AG09319 (cell line): Measurements from ENCODE around the gene ASPN.

Source experiments
- DNase-seq: peaks from one replicate; pipeline ENCODE4 v3.0.0-alpha.2; 2010; ENCODE audit warnings: low read depth; ENCODE audit errors: extremely low read depth
- TF ChIP-seq, protein P1 (sequence below): IDR thresholded peaks from 2 replicates; pipeline ENCODE4 v1.5.1; 2011; ENCODE audit warnings: low read depth, mild to moderate bottlenecking, inconsistent platforms, low read length, moderate library complexity

The ASPN gene

DNA sequence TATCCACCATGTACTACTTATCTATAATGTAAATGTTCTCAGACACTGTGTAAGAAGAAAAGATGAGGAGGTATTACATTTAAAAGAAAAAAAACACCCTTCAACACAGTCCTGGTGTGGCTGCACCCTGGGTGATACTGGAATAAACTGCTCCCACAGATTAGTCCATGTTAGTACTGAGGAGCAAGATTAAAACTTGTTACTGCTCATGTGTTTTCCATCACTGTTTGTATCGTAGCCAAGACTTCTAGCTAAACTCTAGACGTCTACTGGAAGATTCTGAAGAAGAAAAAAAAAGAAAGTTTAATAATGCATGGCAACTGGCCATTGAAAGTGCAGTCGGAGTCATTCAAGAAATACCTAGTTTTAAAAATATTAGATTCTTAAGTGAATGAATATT lies at the start of gene ASPN:
TSS of gene ASPN (minus strand) at position 178 of the 400 bp plus-strand sequence.
- DNase-seq = peak; percentile 72
- TF ChIP-seq, protein P1, sequence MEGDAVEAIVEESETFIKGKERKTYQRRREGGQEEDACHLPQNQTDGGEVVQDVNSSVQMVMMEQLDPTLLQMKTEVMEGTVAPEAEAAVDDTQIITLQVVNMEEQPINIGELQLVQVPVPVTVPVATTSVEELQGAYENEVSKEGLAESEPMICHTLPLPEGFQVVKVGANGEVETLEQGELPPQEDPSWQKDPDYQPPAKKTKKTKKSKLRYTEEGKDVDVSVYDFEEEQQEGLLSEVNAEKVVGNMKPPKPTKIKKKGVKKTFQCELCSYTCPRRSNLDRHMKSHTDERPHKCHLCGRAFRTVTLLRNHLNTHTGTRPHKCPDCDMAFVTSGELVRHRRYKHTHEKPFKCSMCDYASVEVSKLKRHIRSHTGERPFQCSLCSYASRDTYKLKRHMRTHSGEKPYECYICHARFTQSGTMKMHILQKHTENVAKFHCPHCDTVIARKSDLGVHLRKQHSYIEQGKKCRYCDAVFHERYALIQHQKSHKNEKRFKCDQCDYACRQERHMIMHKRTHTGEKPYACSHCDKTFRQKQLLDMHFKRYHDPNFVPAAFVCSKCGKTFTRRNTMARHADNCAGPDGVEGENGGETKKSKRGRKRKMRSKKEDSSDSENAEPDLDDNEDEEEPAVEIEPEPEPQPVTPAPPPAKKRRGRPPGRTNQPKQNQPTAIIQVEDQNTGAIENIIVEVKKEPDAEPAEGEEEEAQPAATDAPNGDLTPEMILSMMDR = no peak

DNA sequence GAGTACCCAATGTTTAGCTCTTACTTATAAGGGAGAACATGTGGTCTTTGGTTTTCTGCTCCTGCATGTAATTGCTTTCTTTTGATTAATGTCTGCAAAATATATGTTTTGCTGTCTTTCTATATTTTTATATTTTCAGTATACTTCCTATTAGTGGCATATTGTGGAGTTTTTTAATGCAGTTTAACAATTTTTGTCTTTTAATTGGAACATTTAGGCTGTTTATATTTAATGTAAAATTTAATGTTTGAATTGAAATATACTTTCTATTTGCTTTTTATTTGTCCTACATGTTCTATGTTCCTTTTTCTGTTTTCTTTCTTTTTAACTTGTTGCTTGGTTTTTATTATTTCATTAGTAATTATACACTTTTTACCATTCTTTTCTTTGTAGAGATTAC lies 48.6 kb upstream of the ASPN start:
- TF ChIP-seq, protein P1 = no peak
- no peak for DNase-seq

DNA sequence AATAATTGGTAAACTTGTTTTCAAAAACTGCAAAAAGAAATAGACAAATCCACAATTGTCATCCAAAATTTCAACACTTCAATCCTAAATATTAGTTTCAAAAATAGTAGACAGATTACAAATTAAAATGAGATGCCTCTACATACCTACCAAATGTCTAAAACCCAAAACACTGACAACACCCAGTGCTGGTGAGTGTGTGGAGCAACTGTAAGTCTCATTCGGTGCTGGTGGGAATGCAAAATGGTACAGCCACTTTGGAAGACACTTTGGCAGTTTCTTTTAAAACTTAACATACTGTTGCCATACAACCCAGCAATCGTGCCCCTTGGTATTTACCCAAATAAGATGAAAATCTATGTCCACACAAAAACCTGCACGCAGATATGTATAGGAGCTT lies 46.8 kb upstream of the ASPN start:
- TF ChIP-seq, protein P1 = no peak

GRCh38 chr9:92528522-92528849 lies 46.2 kb upstream of the ASPN start:
- no peak for DNase-seq

More for the DNA sequence above, 46.8 kb upstream of the ASPN start:
- no peak for DNase-seq

GRCh38 chr9:92527832-92528521 lies 45.7 kb upstream of the ASPN start:
- no peak for DNase-seq
- TF ChIP-seq, protein P1 = no peak

More at GRCh38 chr9:92528522-92528849, 46.2 kb upstream of the ASPN start:
- TF ChIP-seq, protein P1 = no peak

GRCh38 chr9:92527291-92527828 lies 45.1 kb upstream of the ASPN start:
- no peak for DNase-seq
- TF ChIP-seq, protein P1 = no peak

DNA sequence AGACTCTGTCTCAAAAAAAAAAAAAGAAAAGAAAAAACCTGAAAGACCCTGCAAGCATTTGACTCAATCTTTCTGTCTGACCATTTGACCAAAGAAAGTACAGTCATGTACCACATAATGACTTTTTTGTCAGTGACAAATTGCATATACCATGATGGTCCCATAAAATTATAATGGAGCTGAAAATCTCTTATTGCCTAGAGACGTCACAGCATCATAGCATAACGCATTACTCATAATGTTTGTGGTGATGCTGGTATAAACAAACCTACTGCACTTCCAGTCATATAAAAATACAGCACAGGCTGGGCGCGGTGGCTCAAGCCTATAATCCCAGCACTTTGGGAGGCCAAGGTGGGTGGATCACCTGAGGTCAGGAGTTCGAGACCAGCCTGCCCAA lies 43.0 kb upstream of the ASPN start:
- TF ChIP-seq, protein P1 = no peak
- no peak for DNase-seq
